Activated naive CD4-positive, alpha-beta T cell treated with anti-CD3 and anti-CD28 coated beads, Interleukin-2, amount 10 ng/mL, durations not matched to agents 7 days and 5 days (primary cell): Measurements from ENCODE around the gene SCARB1.
"Not testable (repeated sequence)": the region's sequence is repeated elsewhere in the genome, so short reads cannot be mapped to it uniquely, and the experiment has no call there.

Experiments used
- CTCF ChIA-PET: fragments of 350-600 bp; sonication (Branson Sonifier 250); formaldehyde crosslinking; loops from one replicate; lab custom pipeline; 2021; ENCODE audit warnings: antibody characterized with exemption; lab: Charles Lee
- DNase-seq: peaks from one replicate; pipeline ENCODE4 v3.0.0-alpha.2; 2020
- H3K27ac Mint-ChIP-seq: one replicate; pipeline ENCODE4 v1.8.0; 2021; ENCODE audit warnings: mild to moderate bottlenecking, moderate library complexity, mixed read lengths
- H3K27me3 Mint-ChIP-seq: one replicate; pipeline ENCODE4 v1.8.0; 2021; ENCODE audit warnings: mild to moderate bottlenecking, mixed read lengths
- H3K36me3 Mint-ChIP-seq: one replicate; pipeline ENCODE4 v1.8.0; 2021; ENCODE audit warnings: mixed read lengths
- H3K4me1 Mint-ChIP-seq: one replicate; pipeline ENCODE4 v1.8.0; 2021; ENCODE audit warnings: mixed read lengths
- H3K4me3 Mint-ChIP-seq: one replicate; pipeline ENCODE4 v1.8.0; 2021; ENCODE audit warnings: mild to moderate bottlenecking, moderate library complexity, mixed read lengths
- H3K9me3 Mint-ChIP-seq: one replicate; pipeline ENCODE4 v1.8.0; 2021; ENCODE audit warnings: mixed read lengths

SCARB1 gene

GRCh38 chr12:124863416-124864325 is at the start of gene SCARB1:
Gene SCARB1 (minus strand): TSS chr12:124863864. CDS start chr12:124863720, 144 bp downstream.
- Mint-ChIP-seq H3K36me3 (no peaks in the 10 kb centered on the region), H3K9me3 (no peaks in the 10 kb centered on the region), H3K4me3 (peak within 1 kb of the TSS; percentile 74), H3K27me3 (peaks cover 26% of the 10 kb centered on the region), H3K4me1 (peaks cover 24% of the 10 kb centered on the region), H3K27ac (peak within 1 kb of the TSS; percentile 87)
- peak; percentile 85 for DNase-seq
- CTCF ChIA-PET = interaction anchor here (1.4 kb wide), 1 partner anchor 77 kb away, joined by 5 read pairs; no protein-coding TSS in a partner anchor

GRCh38 chr12:124912529-124913287 is 49.0 kb upstream of the SCARB1 start:
- peak overlapping the region; percentile 100 for H3K27ac Mint-ChIP-seq
- CTCF ChIA-PET = interaction anchor here (1.6 to 12.7 kb wide), 2 partner anchors 10 to 27 kb away, joined by 3 to 156 read pairs; no protein-coding TSS in a partner anchor
- H3K4me1 Mint-ChIP-seq = peaks cover 63% of the 10 kb centered on the region
- H3K36me3 Mint-ChIP-seq = peaks cover 42% of the 10 kb centered on the region
- H3K9me3 Mint-ChIP-seq, DNase-seq: not testable (repeated sequence)
- peak overlapping the region; percentile 99 for H3K4me3 Mint-ChIP-seq
- peaks cover 12% of the 10 kb centered on the region for H3K27me3 Mint-ChIP-seq

DNA sequence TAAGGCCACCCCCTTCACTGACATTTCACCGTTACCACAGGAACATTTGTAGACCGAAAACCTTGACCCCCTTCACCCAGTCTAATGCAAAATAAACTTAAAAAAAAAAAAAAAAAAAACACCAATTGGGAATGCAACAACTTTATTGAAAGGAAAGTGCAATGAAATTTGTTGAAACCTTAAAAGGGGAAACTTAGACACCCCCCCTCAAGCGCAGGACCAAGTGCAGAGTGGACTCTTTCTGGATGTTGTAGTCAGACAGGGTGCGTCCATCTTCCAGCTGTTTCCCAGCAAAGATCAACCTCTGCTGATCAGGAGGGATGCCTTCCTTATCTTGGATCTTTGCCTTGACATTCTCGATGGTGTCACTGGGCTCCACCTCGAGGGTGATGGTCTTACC is 47.9 kb upstream of the SCARB1 start:
- Mint-ChIP-seq H3K4me3 (peak overlapping the region; percentile 55), H3K4me1 (peaks cover 54% of the 10 kb centered on the region), H3K36me3 (peaks cover 42% of the 10 kb centered on the region), H3K27me3 (peaks cover 12% of the 10 kb centered on the region)
- DNase-seq, H3K9me3 Mint-ChIP-seq, H3K27ac Mint-ChIP-seq: not testable (repeated sequence)
- CTCF ChIA-PET = interaction anchor here (0.8 to 2.6 kb wide), 3 partner anchors 20 to 28 kb away, joined by 3 to 24 read pairs (median 3); no protein-coding TSS in a partner anchor

- Mint-ChIP-seq H3K4me1 (peaks cover 53% of the 10 kb centered on the region), H3K27me3 (peaks cover 12% of the 10 kb centered on the region), H3K4me3 (peak overlapping the region; percentile 55), H3K36me3 (peaks cover 42% of the 10 kb centered on the region), H3K9me3 (no peaks in the 10 kb centered on the region), H3K27ac (no peak overlapping the region)
- DNase-seq = no peak
- CTCF ChIA-PET = interaction anchor here (0.8 to 2.6 kb wide), 5 partner anchors 9 to 29 kb away, joined by 3 to 24 read pairs (median 4); no protein-coding TSS in a partner anchor
These were observed 47.2 kb upstream of the SCARB1 start for GRCh38 chr12:124910561-124911478.

GRCh38 chr12:124909831-124910560 is 46.3 kb upstream of the SCARB1 start:
- H3K27ac Mint-ChIP-seq = no peak overlapping the region
- CTCF ChIA-PET = interaction anchor here (1.5 to 2.6 kb wide), 4 partner anchors 10 to 30 kb away, joined by 3 to 24 read pairs (median 5); no protein-coding TSS in a partner anchor
- peaks cover 42% of the 10 kb centered on the region for H3K36me3 Mint-ChIP-seq
- DNase-seq = no peak
- peaks cover 47% of the 10 kb centered on the region for H3K4me1 Mint-ChIP-seq
- peaks cover 12% of the 10 kb centered on the region for H3K27me3 Mint-ChIP-seq
- no peak overlapping the region for H3K4me3 Mint-ChIP-seq
- H3K9me3 Mint-ChIP-seq = no peaks in the 10 kb centered on the region

DNA sequence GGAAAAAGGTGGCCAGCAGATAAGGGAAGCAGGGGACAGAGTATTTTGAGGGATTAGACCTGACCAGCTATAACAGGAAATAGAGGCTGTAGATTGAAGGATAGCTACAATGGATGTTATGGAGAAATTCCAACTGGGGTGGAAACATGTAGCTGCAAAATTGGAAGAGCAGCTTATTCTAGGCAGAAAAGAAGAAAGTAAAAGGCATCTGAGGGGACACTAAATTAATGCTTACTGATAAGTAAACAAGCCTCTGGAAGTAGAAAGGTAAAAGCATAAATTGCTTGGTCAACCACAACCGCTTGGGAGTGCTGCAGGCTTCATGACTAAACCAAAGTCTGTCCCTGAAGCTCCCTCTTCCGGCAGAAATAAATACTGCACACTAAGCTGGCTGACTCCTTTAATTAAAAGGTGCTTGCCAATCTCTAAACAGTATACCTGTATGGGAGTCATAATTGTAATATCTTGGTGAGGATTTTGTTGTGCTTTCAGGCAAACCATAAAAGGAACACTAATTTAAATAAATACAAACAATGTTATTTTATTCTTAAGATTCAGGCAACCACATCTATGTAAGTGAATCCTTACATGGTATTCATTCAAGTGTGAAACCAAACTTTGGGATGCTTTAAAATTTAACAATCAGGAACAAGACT is 43.1 kb upstream of the SCARB1 start:
- Mint-ChIP-seq H3K27me3 (peaks cover 7% of the 10 kb centered on the region), H3K36me3 (peaks cover 18% of the 10 kb centered on the region), H3K27ac (no peak overlapping the region), H3K4me3 (no peak overlapping the region), H3K4me1 (peaks cover 32% of the 10 kb centered on the region), H3K9me3 (no peaks in the 10 kb centered on the region)
- CTCF ChIA-PET = interaction anchor here (0.6 to 3.1 kb wide), 25 partner anchors 8 to 296 kb away, joined by 3 to 107 read pairs (median 4); partner anchors contain the start of gene UBC
- DNase-seq = peak; percentile 94

- Mint-ChIP-seq H3K9me3 (no peaks in the 10 kb centered on the region), H3K4me3 (no peak overlapping the region), H3K27me3 (peaks cover 15% of the 10 kb centered on the region), H3K27ac (no peak overlapping the region), H3K36me3 (no peaks in the 10 kb centered on the region), H3K4me1 (peaks cover 13% of the 10 kb centered on the region)
- DNase-seq = no peak
- CTCF ChIA-PET = interaction anchor here (1.2 to 3.1 kb wide), 2 partner anchors 35 to 130 kb away, joined by 4 to 107 read pairs; no protein-coding TSS in a partner anchor
These were observed 40.8 kb upstream of the SCARB1 start for GRCh38 chr12:124904306-124905098.

- no peak for DNase-seq
- no peak overlapping the region for H3K27ac Mint-ChIP-seq
- CTCF ChIA-PET = interaction anchor here (1.1 to 1.8 kb wide), 2 partner anchors 36 to 38 kb away, joined by 4 to 5 read pairs; no protein-coding TSS in a partner anchor
- H3K36me3 Mint-ChIP-seq = no peaks in the 10 kb centered on the region
- no peak overlapping the region for H3K4me3 Mint-ChIP-seq
- H3K27me3 Mint-ChIP-seq = peaks cover 28% of the 10 kb centered on the region
- H3K4me1 Mint-ChIP-seq = peaks cover 26% of the 10 kb centered on the region
- no peaks in the 10 kb centered on the region for H3K9me3 Mint-ChIP-seq
These were observed 39.3 kb upstream of the SCARB1 start for GRCh38 chr12:124902916-124903315.

DNA sequence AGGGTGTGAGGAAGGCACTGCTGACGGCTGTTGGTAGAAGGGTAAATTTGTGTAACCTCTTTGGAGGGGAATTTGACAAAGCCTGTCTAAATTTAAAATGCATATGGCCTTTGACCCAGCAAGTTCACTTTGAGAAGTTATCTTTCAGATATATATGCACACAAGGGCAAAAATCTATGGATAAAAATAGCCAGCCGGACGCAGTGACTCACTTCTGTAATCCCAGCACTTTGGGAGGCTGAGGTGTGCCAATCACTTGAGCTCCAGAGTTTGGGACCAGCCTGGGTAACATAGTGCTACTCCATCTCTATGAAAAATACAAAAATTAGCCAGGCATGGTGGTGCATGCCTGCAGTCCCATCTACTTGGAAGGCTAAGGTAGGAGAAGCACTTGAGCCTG is 37.3 kb upstream of the SCARB1 start:
- H3K4me1 Mint-ChIP-seq = peaks cover 21% of the 10 kb centered on the region
- no peaks in the 10 kb centered on the region for H3K9me3 Mint-ChIP-seq
- DNase-seq = no peak
- H3K4me3 Mint-ChIP-seq = no peak overlapping the region
- CTCF ChIA-PET = interaction anchor here (1.6 to 2.1 kb wide), 2 partner anchors 9 to 39 kb away, joined by 4 to 10 read pairs; no protein-coding TSS in a partner anchor
- no peaks in the 10 kb centered on the region for H3K36me3 Mint-ChIP-seq
- H3K27me3 Mint-ChIP-seq = peaks cover 41% of the 10 kb centered on the region
- no peak overlapping the region for H3K27ac Mint-ChIP-seq

DNA sequence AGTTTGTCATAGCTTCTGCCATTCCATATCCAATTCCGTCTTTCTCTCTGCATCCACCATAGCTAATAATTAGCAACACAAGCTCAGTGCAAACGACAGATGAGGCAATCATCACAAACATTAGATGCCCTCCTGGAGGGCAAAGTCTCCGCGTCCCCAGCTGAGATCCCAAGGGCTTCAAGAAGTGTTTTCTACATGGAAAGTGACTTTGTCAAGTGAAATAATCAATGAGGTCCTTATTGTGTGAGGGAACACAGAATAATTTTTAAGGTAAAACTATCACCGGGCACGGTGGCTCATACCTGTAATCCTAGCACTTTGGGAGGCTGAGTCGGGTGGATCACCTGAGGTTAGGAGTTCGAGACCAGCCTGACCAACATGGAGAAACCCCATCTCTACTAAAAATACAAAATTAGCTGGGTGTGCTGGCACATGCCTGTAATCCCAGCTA is 36.7 kb upstream of the SCARB1 start:
- not testable (repeated sequence) for H3K27ac Mint-ChIP-seq, H3K36me3 Mint-ChIP-seq, DNase-seq, H3K9me3 Mint-ChIP-seq, H3K4me3 Mint-ChIP-seq
- CTCF ChIA-PET = interaction anchor here (1.6 to 2.1 kb wide), 2 partner anchors 10 to 40 kb away, joined by 4 to 10 read pairs; no protein-coding TSS in a partner anchor
- H3K4me1 Mint-ChIP-seq = peaks cover 18% of the 10 kb centered on the region
- H3K27me3 Mint-ChIP-seq = peaks cover 42% of the 10 kb centered on the region

GRCh38 chr12:124898923-124899294 is 35.2 kb upstream of the SCARB1 start:
- Mint-ChIP-seq H3K27ac (peak overlapping the region; percentile 11), H3K4me1 (peaks cover 14% of the 10 kb centered on the region), H3K36me3 (no peaks in the 10 kb centered on the region), H3K4me3 (no peak overlapping the region), H3K9me3 (no peaks in the 10 kb centered on the region), H3K27me3 (peaks cover 40% of the 10 kb centered on the region)
- CTCF ChIA-PET = interaction anchor here (2.1 kb wide), 1 partner anchor 41 kb away, joined by 10 read pairs; no protein-coding TSS in a partner anchor
- no peak for DNase-seq
